HepG2 (cell line): ENCODE data around the gene TMEM165. TPM values are rescaled to one million over a fixed set of nuclear protein-coding genes. Genes with fewer than 3 reads are reported as not detected.

Experiments
- ATAC-seq: fragments of 200-7000 bp; cut with Tn5 transposase; 3 replicates; pipeline ENCODE4 v1.9.1; 2020; ENCODE audit warnings: mild to moderate bottlenecking, moderate library complexity
- BruUV-seq: library from RNA; stranded (reverse); fragments of 400-500 nt; replicated peaks from 2 replicates; lab custom pipeline; 2021; lab: Mats Ljungman, UMichigan
- CTCF ChIA-PET: fragments of 300-600 bp; formaldehyde crosslinking; extraction: SDS; loops from one replicate; lab custom pipeline; 2021; ENCODE audit warnings: low total read pairs, inconsistent platforms, low intra/inter-chr PET ratio; lab: Yijun Ruan, JAX
- POLR2A ChIA-PET: fragments of 350-600 bp; sonication (Branson Sonifier 250); formaldehyde crosslinking; loops from one replicate; lab custom pipeline; 2020; ENCODE audit warnings: antibody characterized with exemption, inconsistent platforms; lab: Yijun Ruan, JAX
- DNase-seq: peaks from one replicate; pipeline ENCODE4 v3.0.0-alpha.2; 2015; ENCODE audit warnings: low spot score
- FAIRE-seq: peaks from 3 replicates; lab custom pipeline; 2011; peaks lifted over from hg19 to GRCh38; lab: Jason Lieb, UNC
- H2AFZ ChIP-seq: one replicate; pipeline ENCODE4 v1.6.1; 2011; ENCODE audit warnings: low read length, inconsistent platforms
- H3K27ac ChIP-seq: fragments of 300-600 bp; 3 replicates; pipeline ENCODE4 v1.8.0; 2011; ENCODE audit warnings: mixed run types, mild to moderate bottlenecking, mixed read lengths, low read length, inconsistent platforms; ENCODE audit not compliant: insufficient read depth; ENCODE audit errors: extremely low read length
- H3K27me3 ChIP-seq, 2 experiments: fragments of 200-600 bp in 1 of 2; 2 replicates in 1 of 2; 3 replicates in 1 of 2; pipeline versions ENCODE4 v1.6.0 to v1.8.0; 2011; ENCODE audit warnings: low read length in 2 of 2, mild to moderate bottlenecking in 2 of 2, moderate library complexity in 2 of 2, inconsistent platforms in 1 of 2; ENCODE audit not compliant: insufficient read depth in 2 of 2, control insufficient read depth in 1 of 2
- H3K36me3 ChIP-seq, 2 experiments: fragments of 200-600 bp in 1 of 2; replicated peaks in 1 of 2; 2 replicates in 1 of 2; 3 replicates in 1 of 2; pipeline versions ENCODE4 v1.5.1 to v1.8.0; 2011; ENCODE audit warnings: low read length in 2 of 2, inconsistent platforms in 1 of 2; ENCODE audit not compliant: insufficient read depth in 2 of 2, control insufficient read depth in 1 of 2
- H3K4me1 ChIP-seq: 2 replicates; pipeline ENCODE4 v1.5.1; 2012; ENCODE audit warnings: low read length, inconsistent platforms; ENCODE audit not compliant: insufficient read depth
- H3K4me2 ChIP-seq: 2 replicates; pipeline ENCODE4 v1.6.0; 2011; ENCODE audit warnings: low read depth, low read length, inconsistent platforms
- H3K4me3 ChIP-seq, 3 experiments: fragments of 200-600 bp in 1 of 3; sonication (generic), shearing (Covaris generic) in 1 of 3; replicated peaks in 1 of 3; 2 replicates each; pipeline ENCODE4 v1.5.1; 2011 to 2016; ENCODE audit warnings: low read length in 3 of 3, inconsistent platforms in 2 of 3, low read depth in 2 of 3, mild to moderate bottlenecking in 2 of 3, control low read depth in 1 of 3, mixed read lengths in 1 of 3; ENCODE audit not compliant: insufficient read depth in 1 of 3
- H3K79me2 ChIP-seq: one replicate; pipeline ENCODE4 v1.6.1; 2011; ENCODE audit warnings: low read length, inconsistent platforms; ENCODE audit not compliant: insufficient read depth
- H3K9ac ChIP-seq: 2 replicates; pipeline ENCODE4 v1.6.0; 2011; ENCODE audit warnings: mild to moderate bottlenecking, low read depth, low read length, inconsistent platforms; ENCODE audit not compliant: insufficient read depth
- H3K9me3 ChIP-seq: 2 replicates; pipeline ENCODE4 v1.5.1; 2012; ENCODE audit warnings: mild to moderate bottlenecking, low read length
- H4K20me1 ChIP-seq: 2 replicates; pipeline ENCODE4 v1.6.0; 2011; ENCODE audit warnings: inconsistent platforms, mild to moderate bottlenecking, low read length, moderate library complexity; ENCODE audit not compliant: insufficient read depth
- ARID5B ChIP-seq: IDR thresholded peaks from 2 replicates; pipeline ENCODE4 v1.4.0; 2020; ENCODE audit warnings: mild to moderate bottlenecking, missing genetic modification reagents
- ATF2 ChIP-seq: sonication (generic); formaldehyde crosslinking; IDR thresholded peaks from 2 replicates; pipeline ENCODE4 v1.4.0; 2020; ENCODE audit warnings: missing genetic modification reagents
- KDM5B ChIP-seq: sonication (generic); formaldehyde crosslinking; IDR thresholded peaks from 2 replicates; pipeline ENCODE4 v1.4.0; 2020; ENCODE audit warnings: missing genetic modification reagents, mild to moderate bottlenecking, borderline replicate concordance
- NBN ChIP-seq: fragments of 450-650 bp; conservative IDR thresholded peaks from 2 replicates; pipeline ENCODE4 v1.6.1; 2017
- NR2C2 ChIP-seq: sonication (generic); formaldehyde crosslinking; IDR thresholded peaks from 2 replicates; pipeline ENCODE4 v1.4.0; 2020; ENCODE audit warnings: missing genetic modification reagents, mild to moderate bottlenecking, moderate library complexity, borderline replicate concordance
- POLR2A ChIP-seq, 2 experiments: IDR thresholded peaks; 2 replicates each; pipeline ENCODE4 v1.6.1; 2011; ENCODE audit warnings: low read depth in 2 of 2, low read length in 2 of 2, mild to moderate bottlenecking in 1 of 2, moderate library complexity in 1 of 2; ENCODE audit not compliant: insufficient read depth in 1 of 2
- RBM22 ChIP-seq: fragments of 200-400 bp; formaldehyde crosslinking; optimal IDR thresholded peaks from 2 replicates; pipeline ENCODE3; 2017; ENCODE audit warnings: mild to moderate bottlenecking, low read length, moderate library complexity
- SATB2 ChIP-seq: sonication (generic); formaldehyde crosslinking; IDR thresholded peaks from 2 replicates; pipeline ENCODE4 v1.5.0; 2020; ENCODE audit warnings: missing genetic modification reagents
- ZNF713 ChIP-seq: sonication (generic); formaldehyde crosslinking; IDR thresholded peaks from 2 replicates; pipeline ENCODE4 v1.4.0; 2020; ENCODE audit warnings: mild to moderate bottlenecking, missing genetic modification reagents
- ZNF773 ChIP-seq: sonication (generic); formaldehyde crosslinking; IDR thresholded peaks from 2 replicates; pipeline ENCODE4 v1.4.0; 2020; ENCODE audit warnings: missing genetic modification reagents, borderline replicate concordance
- WGBS: methylation state at CpG from one replicate; pipeline ENCODE4 v1.1.6; 2017; ENCODE audit warnings: low lambda C conversion rate; 5-methylcytosine and 5-hydroxymethylcytosine counted together
- in situ Hi-C: cut with HindIII; loops from 2 replicates; pipeline ENCODE4 v1.10.0; 2017; ENCODE audit warnings: low pct_unique_long_range_greater_than_20kb; ENCODE audit not compliant: extremely low pct_ligation_motif_present
- intact Hi-C: fragments of 100-400 bp; cut with micrococcal nuclease; formaldehyde crosslinking; loops from one replicate; pipeline ENCODE4 v1.10.0; 2022; ENCODE audit not compliant: unreplicated experiment
- polyA plus RNA-seq, 8 experiments: library from polyadenylated mRNA; depleted of rRNA in 3 of 8; stranded (reverse) in 7 of 8; unstranded in 1 of 8; fragments of >200 nt; fragmentation: Illumina TruSeq in 4 of 8; extraction: Trizol in 4 of 8; gene quantifications; 2 replicates each; pipeline versions ENCODE4 v1.2.1 to v1.2.3, GENCODE V29; 2011 to 2016; ENCODE audit warnings: low read depth in 4 of 8, missing spikeins in 1 of 8, mixed read lengths in 1 of 8; ENCODE audit not compliant: insufficient read depth in 1 of 8
- total RNA-seq, 5 experiments: library from RNA; depleted of rRNA; stranded (reverse); fragments of >200 nt; fragmentation: Illumina TruSeq; extraction: Trizol; gene quantifications; 2 replicates each; pipeline ENCODE4 v1.2.3, GENCODE V29; 2016; ENCODE audit warnings: low read depth in 1 of 5

The TMEM165 gene
- total and polyA plus RNA-seq, 2 of the 13 experiments (the other 11 are each of a cell fraction or from before 2014, with no cell fraction given) = 54.6 to 103 TPM

DNA sequence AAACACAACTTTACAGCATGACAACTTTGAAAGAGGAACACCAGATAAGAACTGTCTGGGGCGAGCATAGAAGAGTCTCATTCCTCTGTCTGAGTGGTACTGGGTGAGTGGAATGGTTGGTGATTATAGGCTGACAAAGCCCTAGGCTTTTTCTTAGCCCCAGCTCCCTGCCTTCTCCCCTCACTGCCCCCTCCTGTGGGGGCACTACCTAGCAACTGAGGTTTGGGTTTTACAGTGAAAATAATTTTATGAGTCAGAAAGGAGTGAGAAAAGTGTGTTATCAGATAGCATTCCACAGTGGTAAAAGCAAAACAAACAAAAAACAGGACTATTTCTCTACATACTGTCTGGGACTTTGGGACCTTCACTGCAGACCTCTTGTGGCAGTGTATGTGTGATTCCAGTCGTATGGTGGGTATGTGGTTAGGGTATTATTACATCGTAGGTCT lies 10.5 kb upstream of the TMEM165 start:
- Histone ChIP-seq H3K79me2 (no peaks in the 10 kb centered on the region), H2AFZ (no peak overlapping the region), H4K20me1 (no peaks in the 10 kb centered on the region), H3K9me3 (no peaks in the 10 kb centered on the region), H3K4me1 (peaks cover 56% of the 10 kb centered on the region), H3K36me3 (no peaks in the 10 kb centered on the region), H3K4me2 (peak overlapping the region; percentile 42; the same call in 1 of the 2 replicates)
- 24% methylated on average over 3 of the region's 3 CpGs for WGBS
- in situ Hi-C loops = loop anchor here (25.0 kb wide), 1 partner anchor 477 kb away; the partner anchor contains the start of gene EXOC1
- ATAC-seq = peak; percentile 55
- POLR2A ChIA-PET = interaction anchor here (3.4 kb wide), 1 partner anchor 11 kb away, joined by 21 read pairs; the partner anchor contains the start of gene TMEM165
- no peak for TF ChIP-seq KDM5B
- TF ChIP-seq ARID5B (CRISPR knock-in tag) = no peak
- TF ChIP-seq RBM22 = no peak
- TF ChIP-seq ZNF773 = no peak
- no peak for TF ChIP-seq ZNF713 (CRISPR knock-in tag)
- TF ChIP-seq NR2C2 (CRISPR knock-in tag) = no peak
- no peak for TF ChIP-seq POLR2A (IDR thresholded peaks at IDR 0.05; ENCODE audit: insufficient read depth in 1 of 2, low read depth in 2 of 2, low read length in 2 of 2)
- no peak for TF ChIP-seq NBN
- no peak for TF ChIP-seq SATB2 (CRISPR knock-in tag)
- no peak for TF ChIP-seq ATF2 (CRISPR knock-in tag)
- TF ChIP-seq, all 625 proteins: peak for 0
- intact Hi-C loops = no loop called here
- Histone ChIP-seq H3K27ac (no peak overlapping the region), H3K9ac (no peak overlapping the region), H3K4me3 (no peak overlapping the region), H3K27me3 (no peaks in the 10 kb centered on the region)
- CTCF ChIA-PET = no interaction called here
- DNase-seq = peak; percentile 24
- no TSS peak for BruUV-seq
- no peak for FAIRE-seq
